ENCODE measurements around the gene GCNT1. TPM values are rescaled to one million over a fixed set of nuclear protein-coding genes. Genes with fewer than 3 reads are reported as not detected.
"Not testable (repeated sequence)": the region's sequence is repeated elsewhere in the genome, so short reads cannot be mapped to it uniquely, and the experiment has no call there.

The GCNT1 gene
- total and polyA plus RNA-seq, 2 of the 13 experiments (the other 11 are each of a cell fraction or from before 2014, with no cell fraction given), result 0.55 to 1.7 TPM

DNA sequence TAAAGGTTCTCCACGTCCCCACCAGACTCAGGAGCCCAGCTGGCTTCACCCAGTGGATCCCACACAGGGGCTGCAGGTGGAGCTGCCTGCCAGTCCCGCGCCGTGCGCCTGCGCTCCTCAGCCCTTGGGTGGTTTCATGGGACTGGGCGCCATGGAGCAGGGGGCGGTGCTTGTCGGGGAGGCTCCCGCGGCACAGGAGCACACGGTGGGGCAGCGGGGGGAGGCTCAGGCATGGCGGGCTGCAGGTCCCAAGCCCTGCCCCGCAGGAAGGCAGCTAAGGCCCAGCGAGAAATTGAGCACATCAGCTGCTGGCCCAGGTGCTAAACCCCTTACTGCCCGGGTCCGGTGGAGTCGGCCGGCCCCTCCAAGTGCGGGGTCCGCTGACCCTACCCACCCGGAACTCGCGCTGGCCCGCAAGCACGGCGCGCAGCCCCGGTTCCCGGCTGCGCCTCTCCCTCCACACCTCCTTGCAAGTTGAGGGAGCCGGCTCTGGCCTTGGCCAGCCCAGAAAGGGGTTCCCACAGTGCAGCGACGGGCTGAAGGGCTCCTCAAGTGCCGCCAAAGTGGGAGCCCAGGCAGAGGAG, 64.7 kb downstream of the GCNT1 start:
- in situ Hi-C loops (cut with HindIII; ENCODE audit: extremely low pct_ligation_motif_present, low pct_unique_long_range_greater_than_20kb); DNase-seq (ENCODE audit: low spot score): not testable (repeated sequence)

DNA sequence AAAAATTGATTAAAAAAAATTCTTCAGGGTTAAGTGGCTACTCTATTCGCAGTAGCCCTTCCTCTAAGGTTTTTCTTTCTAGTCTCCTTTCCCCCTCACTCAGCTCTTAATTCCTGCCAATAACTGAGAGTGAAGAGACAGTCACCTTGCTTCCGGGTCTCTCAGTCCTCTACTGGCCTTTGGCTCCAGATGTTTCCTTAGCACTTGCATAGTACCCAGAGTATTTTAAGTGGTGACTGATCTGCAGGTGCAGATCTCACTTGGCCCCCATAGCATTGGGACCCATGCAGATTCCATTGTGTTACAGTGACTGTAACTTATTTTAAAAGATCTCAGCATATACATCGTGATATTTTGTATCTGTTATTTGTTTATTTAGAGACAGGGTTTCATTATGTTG, 66.2 kb downstream of the GCNT1 start:
- H3K27ac ChIP-seq (ENCODE audit: extremely low read length, insufficient read depth, low read length), result no peak overlapping the region
- in situ Hi-C loops (cut with HindIII; ENCODE audit: extremely low pct_ligation_motif_present, low pct_unique_long_range_greater_than_20kb), result no loop called here
- no peak for DNase-seq (ENCODE audit: low spot score)
- H3K9me3 ChIP-seq (ENCODE audit: low read length), result no peaks in the 10 kb centered on the region
- WGBS (ENCODE audit: low lambda C conversion rate), result 40% methylated on average over 3 of the region's 3 CpGs
- BruUV-seq (replicated peaks), result no TSS peak
- H3K27me3 ChIP-seq (ENCODE audit: control insufficient read depth in 1 of 2, insufficient read depth in 2 of 2, low read length in 2 of 2), result no peaks in the 10 kb centered on the region
- no peak overlapping the region for H3K4me3 ChIP-seq (replicated peaks in 1 of 3; ENCODE audit: insufficient read depth in 1 of 3, low read depth in 2 of 3, low read length in 3 of 3)
- ChIA-PET POLR2A (no interaction called here), CTCF (ENCODE audit: low intra/inter-chr PET ratio, low total read pairs) (no interaction called here)
- no peaks in the 10 kb centered on the region for H3K79me2 ChIP-seq (ENCODE audit: insufficient read depth, low read length)
- ATAC-seq, result no peak
- H3K4me1 ChIP-seq (ENCODE audit: insufficient read depth, low read length), result no peaks in the 10 kb centered on the region
- no peak overlapping the region for H2AFZ ChIP-seq (ENCODE audit: low read length)
- no peak for FAIRE-seq
- intact Hi-C loops (cut with micrococcal nuclease; ENCODE audit: unreplicated experiment), result no loop called here
- H3K4me2 ChIP-seq (ENCODE audit: low read depth, low read length), result no peak overlapping the region
- TF ChIP-seq ZNF772 (CRISPR knock-in tag; IDR thresholded peaks at IDR 0.05) (no peak), ARNT2 (CRISPR knock-in tag; IDR thresholded peaks at IDR 0.05; ENCODE audit: low read depth) (no peak), TAF15 (IDR thresholded peaks at IDR 0.05; ENCODE audit: low read depth, low read length, poor library complexity, severe bottlenecking) (no peak), ZSCAN22 (CRISPR knock-in tag; IDR thresholded peaks at IDR 0.05) (no peak), AHDC1 (CRISPR knock-in tag; IDR thresholded peaks at IDR 0.05; ENCODE audit: borderline replicate concordance) (no peak), SMYD3 (CRISPR knock-in tag; IDR thresholded peaks at IDR 0.05) (no peak), SATB2 (CRISPR knock-in tag; IDR thresholded peaks at IDR 0.05) (no peak), HOXA9 (CRISPR knock-in tag; IDR thresholded peaks at IDR 0.05; ENCODE audit: borderline replicate concordance) (no peak), ZNF605 (CRISPR knock-in tag; IDR thresholded peaks at IDR 0.05) (no peak)
- H3K36me3 ChIP-seq (replicated peaks in 1 of 2; ENCODE audit: control insufficient read depth in 1 of 2, insufficient read depth in 2 of 2, low read length in 2 of 2), result no peaks in the 10 kb centered on the region
- H4K20me1 ChIP-seq (ENCODE audit: insufficient read depth, low read length), result no peaks in the 10 kb centered on the region
- H3K9ac ChIP-seq (ENCODE audit: insufficient read depth, low read depth, low read length), result no peak overlapping the region

More for the DNA sequence above, 64.7 kb downstream of the GCNT1 start:
- intact Hi-C loops (cut with micrococcal nuclease; ENCODE audit: unreplicated experiment); ATAC-seq; H3K36me3 ChIP-seq (replicated peaks in 1 of 2; ENCODE audit: control insufficient read depth in 1 of 2, insufficient read depth in 2 of 2, low read length in 2 of 2); FAIRE-seq; BruUV-seq (replicated peaks); H3K9ac ChIP-seq (ENCODE audit: insufficient read depth, low read depth, low read length); H3K27ac ChIP-seq (ENCODE audit: extremely low read length, insufficient read depth, low read length); H3K79me2 ChIP-seq (ENCODE audit: insufficient read depth, low read length); H3K27me3 ChIP-seq (ENCODE audit: control insufficient read depth in 1 of 2, insufficient read depth in 2 of 2, low read length in 2 of 2); H2AFZ ChIP-seq (ENCODE audit: low read length); POLR2A ChIA-PET; H4K20me1 ChIP-seq (ENCODE audit: insufficient read depth, low read length); H3K9me3 ChIP-seq (ENCODE audit: low read length); H3K4me2 ChIP-seq (ENCODE audit: low read depth, low read length); H3K4me3 ChIP-seq (replicated peaks in 1 of 3; ENCODE audit: insufficient read depth in 1 of 3, low read depth in 2 of 3, low read length in 3 of 3); CTCF ChIA-PET (ENCODE audit: low intra/inter-chr PET ratio, low total read pairs); H3K4me1 ChIP-seq (ENCODE audit: insufficient read depth, low read length): not testable (repeated sequence)
- 77% methylated on average over 19 of the region's 36 CpGs for whole genome bisulfite sequencing (ENCODE audit: low lambda C conversion rate)
- TF ChIP-seq NFYC (CRISPR knock-in tag; IDR thresholded peaks at IDR 0.05), result 0 out of 2 replicates have a peak, but pooled peaks have one; percentile 0
